Esophagus squamous epithelium (tissue), 4 donors: ENCODE measurements around the gene KPNA6.

Source experiments
- POLR2A ChIP-seq, 4 donors: fragments of 450-650 bp; IDR thresholded peaks; one replicate each; pipeline ENCODE4 v1.6.1; 2017; ENCODE audit warnings: antibody characterized with exemption in 4 of 4, mild to moderate bottlenecking in 4 of 4, moderate library complexity in 3 of 4
- TF ChIP-seq, protein P1 (sequence below), 6 experiments: fragments of 450-650 bp in 4 of 6; fragments of 200-600 bp in 2 of 6; sonication (generic) in 2 of 6; IDR thresholded peaks; one replicate each; pipeline ENCODE4 v1.5.1; 2016 to 2019; ENCODE audit warnings: antibody characterized with exemption in 6 of 6, mild to moderate bottlenecking in 4 of 6, moderate library complexity in 4 of 6

DNA sequence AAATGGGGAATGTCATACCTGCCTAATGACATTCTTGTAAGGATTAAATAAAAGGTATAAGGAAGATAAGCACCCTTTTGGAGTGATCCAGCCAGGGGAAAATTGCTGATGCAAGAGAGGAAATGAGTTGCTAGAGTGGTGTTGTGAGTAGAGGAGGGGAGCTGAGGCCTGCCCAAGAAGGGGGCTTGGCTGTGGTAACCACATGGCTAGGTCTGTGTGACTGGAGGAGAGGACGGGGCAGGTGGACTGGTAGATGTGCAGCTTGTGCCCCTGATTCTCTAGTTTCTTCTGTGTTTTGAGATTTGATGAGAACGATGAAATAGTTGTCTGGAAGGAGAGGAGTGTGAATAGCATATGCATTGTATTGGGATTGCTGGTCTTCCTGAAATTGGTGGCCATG is 78.2 kb downstream of the KPNA6 start:
- TF ChIP-seq, protein P1, sequence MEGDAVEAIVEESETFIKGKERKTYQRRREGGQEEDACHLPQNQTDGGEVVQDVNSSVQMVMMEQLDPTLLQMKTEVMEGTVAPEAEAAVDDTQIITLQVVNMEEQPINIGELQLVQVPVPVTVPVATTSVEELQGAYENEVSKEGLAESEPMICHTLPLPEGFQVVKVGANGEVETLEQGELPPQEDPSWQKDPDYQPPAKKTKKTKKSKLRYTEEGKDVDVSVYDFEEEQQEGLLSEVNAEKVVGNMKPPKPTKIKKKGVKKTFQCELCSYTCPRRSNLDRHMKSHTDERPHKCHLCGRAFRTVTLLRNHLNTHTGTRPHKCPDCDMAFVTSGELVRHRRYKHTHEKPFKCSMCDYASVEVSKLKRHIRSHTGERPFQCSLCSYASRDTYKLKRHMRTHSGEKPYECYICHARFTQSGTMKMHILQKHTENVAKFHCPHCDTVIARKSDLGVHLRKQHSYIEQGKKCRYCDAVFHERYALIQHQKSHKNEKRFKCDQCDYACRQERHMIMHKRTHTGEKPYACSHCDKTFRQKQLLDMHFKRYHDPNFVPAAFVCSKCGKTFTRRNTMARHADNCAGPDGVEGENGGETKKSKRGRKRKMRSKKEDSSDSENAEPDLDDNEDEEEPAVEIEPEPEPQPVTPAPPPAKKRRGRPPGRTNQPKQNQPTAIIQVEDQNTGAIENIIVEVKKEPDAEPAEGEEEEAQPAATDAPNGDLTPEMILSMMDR (IDR thresholded peaks at IDR 0.05) = no peak
- TF ChIP-seq POLR2A (IDR thresholded peaks at IDR 0.05) = no peak
